ENCODE data around the gene FAM174B. TPM values are rescaled to one million over a fixed set of nuclear protein-coding genes. Genes with fewer than 3 reads are reported as not detected.

Gene FAM174B
- polyA plus RNA-seq, 1 donor from 2014 or later: 20.1 TPM

- H3K9me3 ChIP-seq (ENCODE audit: low read length): no peaks in the 10 kb centered on the region
- no peak overlapping the region for H3K27ac ChIP-seq (ENCODE audit: low read length)
- TF ChIP-seq EZH2 (IDR thresholded peaks at IDR 0.05; ENCODE audit: borderline replicate concordance, insufficient read depth, low read length, poor library complexity, severe bottlenecking) (no peak), MXI1 (conservative IDR thresholded peaks at IDR 0.05; ENCODE audit: poor library complexity, severe bottlenecking) (no peak), POLR2AphosphoS5 (IDR thresholded peaks at IDR 0.05) (no peak), SMC3 (conservative IDR thresholded peaks at IDR 0.05; ENCODE audit: poor library complexity) (no peak), RAD21 (conservative IDR thresholded peaks at IDR 0.05) (no peak), EP300 (conservative IDR thresholded peaks at IDR 0.05; ENCODE audit: poor library complexity, severe bottlenecking) (no peak), TAF1 (IDR thresholded peaks at IDR 0.05; ENCODE audit: low read depth) (no peak), CTCF (IDR thresholded peaks at IDR 0.05; ENCODE audit: poor library complexity, severe bottlenecking) (no peak)
- TF ChIP-seq, protein P1, sequence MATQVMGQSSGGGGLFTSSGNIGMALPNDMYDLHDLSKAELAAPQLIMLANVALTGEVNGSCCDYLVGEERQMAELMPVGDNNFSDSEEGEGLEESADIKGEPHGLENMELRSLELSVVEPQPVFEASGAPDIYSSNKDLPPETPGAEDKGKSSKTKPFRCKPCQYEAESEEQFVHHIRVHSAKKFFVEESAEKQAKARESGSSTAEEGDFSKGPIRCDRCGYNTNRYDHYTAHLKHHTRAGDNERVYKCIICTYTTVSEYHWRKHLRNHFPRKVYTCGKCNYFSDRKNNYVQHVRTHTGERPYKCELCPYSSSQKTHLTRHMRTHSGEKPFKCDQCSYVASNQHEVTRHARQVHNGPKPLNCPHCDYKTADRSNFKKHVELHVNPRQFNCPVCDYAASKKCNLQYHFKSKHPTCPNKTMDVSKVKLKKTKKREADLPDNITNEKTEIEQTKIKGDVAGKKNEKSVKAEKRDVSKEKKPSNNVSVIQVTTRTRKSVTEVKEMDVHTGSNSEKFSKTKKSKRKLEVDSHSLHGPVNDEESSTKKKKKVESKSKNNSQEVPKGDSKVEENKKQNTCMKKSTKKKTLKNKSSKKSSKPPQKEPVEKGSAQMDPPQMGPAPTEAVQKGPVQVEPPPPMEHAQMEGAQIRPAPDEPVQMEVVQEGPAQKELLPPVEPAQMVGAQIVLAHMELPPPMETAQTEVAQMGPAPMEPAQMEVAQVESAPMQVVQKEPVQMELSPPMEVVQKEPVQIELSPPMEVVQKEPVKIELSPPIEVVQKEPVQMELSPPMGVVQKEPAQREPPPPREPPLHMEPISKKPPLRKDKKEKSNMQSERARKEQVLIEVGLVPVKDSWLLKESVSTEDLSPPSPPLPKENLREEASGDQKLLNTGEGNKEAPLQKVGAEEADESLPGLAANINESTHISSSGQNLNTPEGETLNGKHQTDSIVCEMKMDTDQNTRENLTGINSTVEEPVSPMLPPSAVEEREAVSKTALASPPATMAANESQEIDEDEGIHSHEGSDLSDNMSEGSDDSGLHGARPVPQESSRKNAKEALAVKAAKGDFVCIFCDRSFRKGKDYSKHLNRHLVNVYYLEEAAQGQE (IDR thresholded peaks at IDR 0.05; ENCODE audit: borderline replicate concordance): no peak
- no peak overlapping the region for H2AFZ ChIP-seq (ENCODE audit: low read depth, low read length)
- no peak overlapping the region for H3K4me2 ChIP-seq (ENCODE audit: low read length)
- H4K20me1 ChIP-seq (ENCODE audit: insufficient read depth): no peaks in the 10 kb centered on the region
- no peaks in the 10 kb centered on the region for H3K9me2 ChIP-seq (ENCODE audit: insufficient read depth, low read length)
- no peaks in the 10 kb centered on the region for H3K36me3 ChIP-seq (ENCODE audit: insufficient read depth, low read length)
- no peak overlapping the region for H3K4me3 ChIP-seq (ENCODE audit: low read length)
- no peak overlapping the region for H3K9ac ChIP-seq (ENCODE audit: low read length)
- H3F3A ChIP-seq (ENCODE audit: insufficient read depth, low read length, poor library complexity, severe bottlenecking): no peaks in the 10 kb centered on the region
- H3K27me3 ChIP-seq (ENCODE audit: insufficient read depth, low read depth, low read length): no peaks in the 10 kb centered on the region
- no peaks in the 10 kb centered on the region for H3K79me2 ChIP-seq (replicated peaks; ENCODE audit: insufficient read depth, low read length)
These were observed 17.9 kb downstream of the FAM174B start for GRCh38 chr15:92637626-92638025.

GRCh38 chr15:92636908-92637481 is 18.6 kb downstream of the FAM174B start:
- H3K79me2 ChIP-seq (replicated peaks; ENCODE audit: insufficient read depth, low read length): no peaks in the 10 kb centered on the region
- H3F3A ChIP-seq (ENCODE audit: insufficient read depth, low read length, poor library complexity, severe bottlenecking): no peaks in the 10 kb centered on the region
- no peaks in the 10 kb centered on the region for H3K9me2 ChIP-seq (ENCODE audit: insufficient read depth, low read length)
- H3K4me2 ChIP-seq (ENCODE audit: low read length): no peak overlapping the region
- H3K36me3 ChIP-seq (ENCODE audit: insufficient read depth, low read length): no peaks in the 10 kb centered on the region
- no peak overlapping the region for H3K9ac ChIP-seq (ENCODE audit: low read length)
- H3K27me3 ChIP-seq (ENCODE audit: insufficient read depth, low read depth, low read length): no peaks in the 10 kb centered on the region
- no peak for TF ChIP-seq MXI1 (conservative IDR thresholded peaks at IDR 0.05; ENCODE audit: poor library complexity, severe bottlenecking)
- TF ChIP-seq EP300 (conservative IDR thresholded peaks at IDR 0.05; ENCODE audit: poor library complexity, severe bottlenecking): no peak
- TF ChIP-seq SMC3 (conservative IDR thresholded peaks at IDR 0.05; ENCODE audit: poor library complexity): no peak
- no peak for TF ChIP-seq EZH2 (IDR thresholded peaks at IDR 0.05; ENCODE audit: borderline replicate concordance, insufficient read depth, low read length, poor library complexity, severe bottlenecking)
- no peak for TF ChIP-seq CTCF (IDR thresholded peaks at IDR 0.05; ENCODE audit: poor library complexity, severe bottlenecking)
- TF ChIP-seq RAD21 (conservative IDR thresholded peaks at IDR 0.05): no peak
- no peak for TF ChIP-seq TAF1 (IDR thresholded peaks at IDR 0.05; ENCODE audit: low read depth)
- no peak for TF ChIP-seq POLR2AphosphoS5 (IDR thresholded peaks at IDR 0.05)
- TF ChIP-seq, protein P1 (IDR thresholded peaks at IDR 0.05; ENCODE audit: borderline replicate concordance): no peak
- H3K9me3 ChIP-seq (ENCODE audit: low read length): no peaks in the 10 kb centered on the region
- H3K27ac ChIP-seq (ENCODE audit: low read length): no peak overlapping the region
- no peak overlapping the region for H3K4me3 ChIP-seq (ENCODE audit: low read length)
- no peak overlapping the region for H2AFZ ChIP-seq (ENCODE audit: low read depth, low read length)
- no peaks in the 10 kb centered on the region for H4K20me1 ChIP-seq (ENCODE audit: insufficient read depth)
